ELF-1 (cell line): ENCODE data around the gene NADK.
"Not testable (repeated sequence)": the region's sequence is repeated elsewhere in the genome, so short reads cannot be mapped to it uniquely, and the experiment has no call there.

Experiments
- DNase-seq: peaks from one replicate; pipeline ENCODE4 v3.0.0-alpha.2; 2016; ENCODE audit warnings: low read depth, low spot score

The NADK gene

GRCh38 chr1:1746566-1746909 lies 31.7 kb downstream of the NADK start:
- DNase-seq = not testable (repeated sequence)

GRCh38 chr1:1745651-1746565 lies 32.4 kb downstream of the NADK start:
- DNase-seq = peak; percentile 89

GRCh38 chr1:1742529-1742928 lies 35.7 kb downstream of the NADK start:
- not testable (repeated sequence) for DNase-seq

- DNase-seq = not testable (repeated sequence)
These were observed 37.3 kb downstream of the NADK start for GRCh38 chr1:1741013-1741412.

GRCh38 chr1:1738799-1739337 lies 39.4 kb downstream of the NADK start:
- not testable (repeated sequence) for DNase-seq

GRCh38 chr1:1737675-1738590 lies 40.3 kb downstream of the NADK start:
- DNase-seq = not testable (repeated sequence)

GRCh38 chr1:1732381-1732780 lies 45.9 kb downstream of the NADK start:
- DNase-seq = no peak

DNA sequence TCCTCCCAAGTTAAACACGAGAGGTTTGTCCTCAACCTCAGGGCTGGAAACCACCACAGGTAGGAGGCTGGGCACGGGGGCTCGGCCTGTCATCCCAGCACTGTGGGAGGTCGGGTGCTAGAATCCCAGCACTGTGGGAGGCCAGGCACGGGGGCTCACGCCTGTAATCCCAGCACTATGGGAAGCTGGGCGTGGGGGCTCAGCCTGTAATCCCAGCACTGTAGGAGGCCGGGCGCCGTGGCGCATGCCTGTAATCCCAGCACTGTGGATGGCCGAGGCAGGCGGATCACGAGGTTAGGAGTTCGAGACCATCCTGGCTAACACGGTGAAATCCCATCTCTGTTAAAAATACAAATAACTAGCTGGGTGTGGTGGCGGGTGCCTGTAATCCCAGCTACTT lies 47.4 kb downstream of the NADK start:
- DNase-seq = no peak

DNA sequence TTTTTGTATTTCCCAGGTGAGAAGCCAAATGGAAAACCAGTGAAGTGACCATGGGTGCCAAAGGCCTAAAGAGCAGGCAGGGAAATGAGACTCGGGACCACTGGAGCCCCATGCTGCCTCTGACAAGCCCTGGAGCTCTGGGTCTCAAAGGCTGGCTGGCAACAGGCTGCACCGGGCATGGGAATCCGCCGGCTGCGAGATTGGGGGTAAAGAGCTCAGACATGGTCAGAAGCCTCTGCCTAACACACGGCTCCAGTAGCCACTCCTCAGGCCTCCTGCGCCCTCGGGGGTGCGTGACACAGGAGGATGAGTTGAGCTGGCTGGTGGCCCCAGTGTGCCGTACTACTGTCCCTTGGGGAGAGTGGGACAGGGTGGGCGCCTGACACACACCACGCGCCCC lies 48.0 kb downstream of the NADK start:
- not testable (repeated sequence) for DNase-seq

- not testable (repeated sequence) for DNase-seq
These were observed 49.0 kb downstream of the NADK start for GRCh38 chr1:1729116-1729816.

DNA sequence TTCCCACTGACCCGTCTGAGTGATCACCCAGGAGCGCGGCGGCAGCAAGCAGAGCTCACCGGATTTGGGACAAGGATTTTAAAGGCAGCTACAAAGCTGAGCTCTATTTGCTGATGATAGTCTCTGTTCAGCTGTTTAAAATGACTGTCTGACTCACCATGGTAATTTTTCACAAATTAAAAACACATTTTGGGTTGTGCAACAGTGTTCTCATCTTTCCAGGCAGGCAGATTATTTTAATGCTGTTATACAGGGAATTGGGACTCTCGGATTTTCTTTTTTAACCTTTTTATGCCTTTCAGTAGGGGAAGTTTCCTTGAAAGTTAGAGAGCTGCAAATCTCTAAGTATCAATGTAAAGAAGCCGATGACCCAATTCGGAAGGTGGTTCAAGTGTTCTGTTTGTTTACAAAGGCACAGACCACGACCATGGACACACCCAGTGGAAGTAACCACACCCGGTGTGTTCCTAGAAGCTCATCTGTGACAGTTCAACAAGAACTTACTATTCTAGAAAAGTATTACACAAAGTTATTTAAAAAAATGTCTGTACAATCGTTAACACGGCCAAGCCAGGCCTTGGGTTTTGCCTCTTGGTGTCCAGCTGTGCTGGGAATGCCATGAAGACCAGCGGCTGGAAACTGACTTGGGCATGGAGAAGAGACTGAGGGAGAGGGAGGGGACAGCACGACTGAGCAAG lies 49.8 kb downstream of the NADK start:
- not testable (repeated sequence) for DNase-seq

GRCh38 chr1:1727131-1727651 lies 51.1 kb downstream of the NADK start:
- not testable (repeated sequence) for DNase-seq

GRCh38 chr1:1726088-1726487 lies 52.2 kb downstream of the NADK start:
- peak; percentile 32 for DNase-seq

- peak; percentile 99 for DNase-seq
These were observed 54.0 kb downstream of the NADK start, which contains the start of gene CDK11A for GRCh38 chr1:1724035-1724864. CDK11A (minus strand) TSS chr1:1724357; CDS start chr1:1722818, 1,539 bp downstream.

DNA sequence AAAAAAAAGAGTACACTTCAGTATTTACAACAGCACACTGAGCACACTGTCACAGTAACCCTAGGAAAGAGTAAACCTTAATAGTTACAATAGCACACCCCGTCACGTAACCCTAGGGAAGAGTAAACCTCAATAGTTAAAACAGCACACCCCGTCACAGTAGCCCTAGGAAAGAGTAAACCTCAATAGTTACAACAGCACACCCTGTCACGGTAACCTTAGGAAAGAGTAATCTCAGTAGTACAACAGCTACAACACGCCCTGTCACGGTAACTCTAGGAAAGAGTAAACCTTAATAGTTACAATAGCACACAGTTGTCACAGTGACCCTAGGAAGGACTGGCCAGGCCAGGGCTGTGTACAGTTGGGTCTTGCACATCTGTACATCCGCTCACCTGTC lies 57.1 kb downstream of the NADK start:
- no peak for DNase-seq

- not testable (repeated sequence) for DNase-seq
These were observed 63.0 kb downstream of the NADK start for GRCh38 chr1:1715109-1715883.

DNA sequence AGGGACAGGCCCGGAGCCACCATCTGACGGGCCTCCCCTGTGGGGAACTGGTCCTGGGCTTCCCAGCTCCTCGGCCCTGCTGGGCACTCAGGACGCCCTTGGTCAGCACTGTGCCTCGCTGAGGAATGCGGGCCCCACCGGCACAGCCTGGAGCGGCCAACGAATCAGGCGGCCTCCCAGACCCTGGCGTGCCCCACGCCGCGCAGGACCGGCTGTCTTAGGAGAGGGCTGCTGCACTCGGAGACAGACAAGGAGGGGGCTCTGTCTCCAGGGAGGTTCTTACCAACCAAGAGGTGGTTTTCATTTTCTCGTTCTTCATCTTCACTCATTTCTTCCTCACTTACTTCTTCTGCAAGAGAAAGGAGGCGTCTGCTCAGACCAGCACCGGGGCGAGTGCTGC lies 70.4 kb downstream of the NADK start:
- not testable (repeated sequence) for DNase-seq

DNA sequence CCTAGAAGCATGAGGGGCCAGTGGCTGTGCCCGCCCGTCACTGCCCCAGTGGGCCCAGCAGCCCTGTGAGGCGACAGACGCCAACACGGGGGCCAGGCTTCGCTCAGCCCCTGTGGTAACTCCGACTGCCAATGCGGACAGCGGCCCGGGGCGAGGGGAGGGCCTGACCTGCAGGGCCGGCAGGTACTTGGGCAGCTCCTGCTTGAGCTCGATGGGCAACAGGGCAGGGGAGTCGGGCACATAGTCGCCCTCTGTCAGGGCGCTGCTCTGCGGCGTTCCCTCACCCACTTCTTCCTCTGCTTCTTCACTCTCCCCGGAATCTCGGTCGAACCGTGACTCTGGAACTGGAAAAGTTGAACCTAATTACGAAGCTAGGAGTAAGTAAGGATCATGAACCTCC lies 71.0 kb downstream of the NADK start:
- not testable (repeated sequence) for DNase-seq

- DNase-seq = not testable (repeated sequence)
These were observed 72.6 kb downstream of the NADK start for GRCh38 chr1:1705623-1706022.
